HL-60/S4 treated with phorbol 12-myristate 13-acetate at 8.2 ng/mL for 4 days and 3 days (cell line): ENCODE data around the gene CNTN3.

Source experiments
- in situ Hi-C: fragments of 300-500 bp; cut with MboI; formaldehyde crosslinking; loops from 2 replicates; pipeline ENCODE4 v1.15.0; 2022; ENCODE audit warnings: low sequenced_read_pairs

Gene CNTN3

DNA sequence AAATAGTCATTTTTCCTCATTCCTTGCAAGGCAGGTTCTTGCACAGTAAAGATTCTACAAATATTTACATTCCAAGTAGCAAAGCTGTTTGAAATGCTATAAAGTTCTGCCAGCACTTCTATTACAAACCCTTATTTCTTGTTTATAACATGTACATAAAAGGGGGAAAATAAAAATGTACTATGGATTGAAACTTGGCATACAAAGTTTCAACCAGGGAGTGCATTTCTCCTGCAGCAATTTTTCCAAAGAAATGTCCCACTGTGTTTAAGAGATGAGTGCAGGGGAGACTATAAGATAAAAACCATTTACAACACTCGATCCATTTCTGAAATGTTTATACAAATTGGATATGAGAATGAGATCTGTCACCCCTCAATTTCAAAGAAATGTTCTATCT, 3.3 kb downstream of the CNTN3 start:
- in situ Hi-C loops = no loop called here

DNA sequence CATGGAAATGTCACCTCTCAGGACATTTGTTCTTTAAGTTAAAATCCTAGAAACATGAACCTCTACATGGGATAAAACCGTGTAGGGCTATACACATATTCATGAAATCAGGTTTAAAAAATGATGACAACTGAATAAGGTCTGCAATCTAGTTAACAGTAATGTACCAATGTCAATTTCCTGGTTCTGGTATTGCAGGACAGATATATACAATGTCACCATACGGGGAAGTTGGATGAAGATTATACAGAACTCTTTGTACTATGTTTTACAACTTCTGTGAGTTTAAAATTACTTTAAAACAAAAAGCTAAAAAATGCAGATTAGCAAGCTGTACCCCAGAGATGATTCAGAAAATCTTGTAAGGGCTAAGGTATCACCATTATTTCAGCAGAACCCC, 6.7 kb downstream of the CNTN3 start:
- in situ Hi-C loops = no loop called here

DNA sequence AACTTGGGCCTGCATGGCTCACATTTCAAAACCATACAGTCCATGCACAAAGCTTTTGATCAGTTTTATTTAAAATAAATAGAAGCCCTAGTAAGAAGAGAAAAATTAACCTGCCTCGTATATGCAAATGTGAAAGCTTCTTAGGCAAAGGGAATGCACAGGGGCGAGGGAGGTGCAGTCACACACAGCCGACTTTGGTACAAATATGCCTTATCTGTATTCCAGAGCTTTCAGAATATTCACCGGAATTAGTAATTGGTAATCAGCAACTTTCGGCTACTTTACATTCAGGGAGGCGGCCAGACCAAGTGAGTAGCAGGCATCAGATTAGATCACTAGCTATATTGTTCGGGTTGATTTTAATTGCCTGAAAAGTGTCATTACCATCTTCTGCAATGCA, 7.5 kb downstream of the CNTN3 start:
- in situ Hi-C loops = no loop called here

GRCh38 chr3:74605437-74605836, 9.0 kb downstream of the CNTN3 start:
- in situ Hi-C loops = no loop called here

DNA sequence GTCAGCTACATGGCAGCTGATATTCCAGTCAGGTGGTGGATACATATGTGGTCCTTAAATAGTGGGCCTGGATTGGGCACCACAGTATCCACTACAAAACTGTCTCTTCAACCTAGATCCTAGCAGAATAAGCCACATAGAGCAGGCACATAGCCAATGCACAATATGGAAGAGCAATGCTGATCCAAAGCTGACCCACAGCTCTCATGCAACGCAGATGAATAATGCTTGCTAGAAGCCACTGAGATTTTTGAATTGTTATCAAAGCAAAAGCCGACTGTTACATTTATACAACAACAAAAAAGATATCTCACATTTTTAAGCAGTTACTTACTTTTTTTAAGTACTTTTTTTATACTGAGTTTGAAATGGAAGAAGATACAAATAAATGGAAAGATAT, 11.2 kb downstream of the CNTN3 start:
- in situ Hi-C loops = no loop called here

DNA sequence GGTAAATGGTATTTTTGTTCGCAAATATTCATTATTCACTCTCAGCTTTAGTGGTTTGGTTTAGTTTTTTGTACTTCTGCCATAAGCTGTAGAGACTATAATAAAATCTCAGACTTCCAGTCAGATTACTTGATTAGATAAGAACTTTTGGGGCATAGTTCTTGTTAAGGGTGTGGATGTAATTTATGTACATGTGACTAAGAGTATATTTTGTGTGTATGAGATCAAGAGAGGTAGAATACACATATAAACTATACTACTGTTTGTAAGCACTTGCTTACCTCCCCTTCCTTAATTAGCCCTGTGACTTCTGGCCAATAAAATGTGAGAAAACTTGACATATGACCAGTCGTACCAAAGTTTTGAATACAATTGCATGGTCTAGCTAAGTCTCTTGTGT, 12.0 kb downstream of the CNTN3 start:
- in situ Hi-C loops = no loop called here

DNA sequence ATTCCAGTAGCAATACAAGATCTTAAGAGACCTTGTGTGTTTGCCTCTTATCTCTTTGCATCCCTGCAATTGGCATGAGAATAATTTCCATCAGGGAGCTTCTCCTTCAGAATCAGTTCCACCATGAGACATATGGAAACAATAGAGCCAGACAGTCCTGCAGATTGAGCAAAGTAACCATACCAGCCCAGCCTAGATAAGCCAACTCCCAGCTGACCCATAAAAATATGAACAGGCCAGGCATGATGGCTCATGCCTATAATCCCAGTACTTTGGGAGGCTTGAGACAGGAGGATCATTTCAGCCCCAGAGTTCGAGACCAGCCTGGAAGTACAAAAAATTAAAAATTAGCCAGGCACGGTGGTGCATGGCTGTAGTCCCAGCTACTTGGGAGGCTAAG, 12.7 kb downstream of the CNTN3 start:
- in situ Hi-C loops = no loop called here

DNA sequence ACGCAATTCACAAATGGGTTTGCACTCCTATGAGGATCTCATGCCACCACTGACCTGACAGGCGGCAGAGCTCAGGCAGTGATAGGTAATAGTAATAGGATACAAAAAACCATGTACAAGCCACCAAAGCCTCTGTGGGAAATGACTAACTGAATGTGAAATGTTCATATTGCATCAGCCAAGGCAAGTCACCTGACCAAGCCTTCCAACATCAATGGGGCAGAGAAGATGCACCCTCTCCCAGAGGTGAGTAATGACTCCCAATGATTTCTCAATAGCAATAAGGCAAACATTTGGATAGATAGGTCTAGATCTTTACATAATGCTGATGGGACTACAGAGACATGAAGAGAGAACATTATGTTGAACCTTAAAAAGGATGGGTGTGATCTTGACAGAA, 14.9 kb downstream of the CNTN3 start:
- in situ Hi-C loops = no loop called here

DNA sequence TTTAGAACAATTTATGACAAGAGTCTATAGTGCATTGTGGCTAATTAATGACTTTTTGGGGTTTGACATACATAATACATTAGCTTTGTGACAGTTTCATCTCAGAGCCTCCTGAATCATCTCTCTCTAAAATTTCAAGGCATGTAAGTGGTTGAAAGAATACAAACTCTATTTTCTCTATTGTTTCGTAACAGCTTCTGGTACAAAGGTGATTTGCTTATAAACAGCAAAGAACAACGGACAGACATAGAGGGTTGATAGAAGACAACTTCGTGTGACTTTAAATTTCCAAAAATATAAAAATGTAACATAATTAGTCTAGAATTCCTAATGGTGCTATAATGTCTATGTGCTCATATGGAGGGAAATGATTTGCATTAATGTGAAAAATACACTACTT, 21.3 kb downstream of the CNTN3 start:
- in situ Hi-C loops = no loop called here

DNA sequence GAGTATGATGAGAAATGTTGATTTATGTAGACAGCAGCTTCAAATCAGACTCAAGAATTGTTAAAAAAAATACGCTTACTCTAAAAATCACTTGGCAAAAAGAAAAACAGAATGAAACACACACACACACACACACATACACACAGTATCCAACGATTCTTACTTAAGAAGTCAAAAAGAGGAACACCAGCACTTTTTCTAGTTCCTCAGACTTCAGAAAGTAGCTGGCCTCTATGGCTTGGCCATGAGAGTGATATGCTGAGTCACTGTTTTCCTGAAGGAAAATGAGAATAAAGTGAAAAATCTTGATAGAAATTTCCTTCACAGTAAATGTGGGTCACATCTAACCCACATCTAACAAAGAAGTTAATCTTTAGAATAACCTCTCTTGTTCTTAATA, 22.1 kb downstream of the CNTN3 start:
- in situ Hi-C loops = no loop called here

DNA sequence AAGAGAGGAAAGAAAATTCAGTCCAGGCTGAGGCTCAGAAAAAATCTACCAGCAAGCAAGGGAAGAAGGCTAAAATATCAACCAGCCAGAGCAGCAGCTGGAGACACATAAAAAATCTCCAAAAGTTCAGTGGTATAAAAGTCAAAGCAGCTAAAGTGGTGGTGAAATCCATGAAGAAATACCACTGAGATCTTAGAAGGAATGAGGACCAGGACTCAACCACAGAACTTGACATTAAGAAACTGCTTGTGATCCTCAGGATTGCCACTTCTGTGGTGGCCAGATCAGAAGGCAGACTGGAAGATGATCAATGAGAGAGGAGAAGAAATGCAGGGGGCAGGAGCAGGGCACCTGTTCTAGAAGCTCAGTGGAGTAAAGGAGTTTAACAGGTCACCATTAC, 22.5 kb downstream of the CNTN3 start:
- in situ Hi-C loops = no loop called here

GRCh38 chr3:74591342-74591741, 23.1 kb downstream of the CNTN3 start:
- in situ Hi-C loops = no loop called here

DNA sequence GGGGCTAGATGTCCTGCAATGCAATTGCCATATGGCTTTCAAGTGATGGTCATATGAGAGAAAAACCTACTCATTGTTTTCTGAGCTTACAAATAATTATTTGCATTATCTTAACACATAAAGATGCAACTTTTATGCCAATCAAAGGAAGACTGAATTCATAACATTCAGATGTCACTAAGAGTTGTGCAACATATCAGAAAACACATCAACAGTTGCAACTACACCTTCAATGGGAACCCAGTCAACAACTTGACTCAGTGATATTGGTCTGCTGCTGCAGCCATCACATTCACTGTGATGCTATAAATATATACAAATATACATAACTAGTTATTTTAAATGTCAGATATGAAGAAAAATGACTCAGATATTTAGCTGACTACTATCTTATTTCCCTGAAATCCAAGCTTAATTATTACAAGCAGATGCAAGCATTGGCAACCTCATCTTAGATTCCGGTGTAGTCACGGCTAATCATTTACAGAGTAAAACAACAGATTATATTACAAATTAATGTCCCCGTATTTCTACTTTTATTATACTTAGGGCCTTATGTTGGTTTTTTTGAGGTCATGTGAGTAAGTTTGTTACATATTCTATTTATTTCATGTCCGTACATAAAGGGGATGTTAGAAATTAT, 23.7 kb downstream of the CNTN3 start:
- in situ Hi-C loops = no loop called here

DNA sequence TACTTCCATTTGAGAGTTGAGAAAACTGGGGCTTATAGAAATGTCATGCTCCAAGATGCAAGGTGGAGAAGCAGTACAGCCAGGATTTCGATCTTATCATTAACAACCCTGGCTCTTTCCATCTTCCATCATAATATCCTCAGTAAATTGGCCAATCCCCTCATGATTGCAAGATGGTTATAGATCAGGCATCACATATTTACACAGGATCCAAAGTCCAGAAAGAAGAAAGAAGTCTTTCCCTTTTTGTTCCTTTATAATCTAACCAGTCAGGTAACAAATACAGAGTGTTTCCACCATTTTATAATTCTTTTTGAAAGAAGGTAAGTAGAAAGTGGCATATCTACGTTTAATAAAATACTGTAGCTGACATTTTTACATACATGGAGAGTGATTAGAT, 29.7 kb downstream of the CNTN3 start:
- in situ Hi-C loops = no loop called here

DNA sequence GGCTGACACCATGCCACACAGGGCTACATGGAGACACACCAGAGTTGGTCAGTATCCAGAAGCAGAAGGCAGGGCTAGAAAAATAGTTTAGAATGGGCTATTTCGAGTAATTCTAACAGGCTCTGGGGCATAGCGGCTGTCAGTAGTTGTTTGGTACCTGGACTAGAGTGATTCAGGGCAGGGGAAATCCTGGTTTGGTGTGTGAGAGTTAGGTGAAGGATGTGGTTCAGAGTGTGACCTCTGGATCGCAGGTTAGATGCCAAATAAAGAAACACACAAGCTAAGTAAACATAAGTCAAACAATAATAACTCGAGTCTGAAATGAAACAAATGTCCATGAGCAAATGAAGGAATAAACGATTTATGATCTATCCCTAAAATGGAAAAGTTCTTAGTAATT, 31.5 kb downstream of the CNTN3 start:
- in situ Hi-C loops = no loop called here

- in situ Hi-C loops = no loop called here
Observed at GRCh38 chr3:74575857-74576256, 38.6 kb downstream of the CNTN3 start.

DNA sequence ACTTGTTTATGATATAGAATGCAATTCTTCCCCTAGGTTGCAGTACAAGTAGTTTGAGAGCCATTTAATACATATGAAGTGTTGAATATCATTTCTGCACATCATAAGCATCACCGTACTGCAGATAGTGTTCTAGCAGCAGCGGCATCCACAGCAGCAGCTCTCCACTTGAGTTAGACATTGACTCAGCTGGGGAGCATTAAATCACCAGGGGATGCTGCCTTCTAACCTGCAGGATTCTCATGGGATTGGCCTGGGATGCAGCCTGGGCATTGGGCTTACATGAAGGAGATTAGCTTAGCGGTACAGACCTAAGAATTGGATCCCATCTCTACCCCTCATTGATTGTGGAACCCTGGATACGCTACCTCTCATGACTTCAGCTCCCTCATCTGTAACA, 43.3 kb downstream of the CNTN3 start:
- in situ Hi-C loops = no loop called here
